K562 (cell line): Measurements from ENCODE around the gene VSIG4. TPM values are rescaled to one million over a fixed set of nuclear protein-coding genes. Genes with fewer than 3 reads are reported as not detected.

Source experiments
- ATAC-seq: fragments of 200-7000 bp; cut with Tn5 transposase; 3 replicates; pipeline ENCODE4 v1.9.1; 2020; ENCODE audit warnings: moderate library complexity
- BruUV-seq: library from RNA; stranded (reverse); fragments of 400-500 nt; replicated peaks from 2 replicates; lab custom pipeline; 2021; lab: Mats Ljungman, UMichigan
- CTCF ChIA-PET: fragments of 300-600 bp; formaldehyde crosslinking; extraction: SDS; loops from one replicate; lab custom pipeline; 2021; ENCODE audit warnings: low intra/inter-chr PET ratio; lab: Yijun Ruan, JAX
- POLR2A ChIA-PET: fragments of 300-600, 350-650 bp; sonication (Branson Sonifier 250); formaldehyde crosslinking; extraction: SDS; loops from one replicate; lab custom pipeline; 2021; ENCODE audit warnings: antibody characterized with exemption, inconsistent platforms; lab: Yijun Ruan, JAX
- DNase-seq, 4 experiments: peaks; one replicate each; pipeline versions ENCODE4 v3.0.0 to v3.0.0-alpha.2; 2011 to 2018; ENCODE audit warnings: low spot score in 3 of 4, mixed read lengths in 3 of 4; ENCODE audit errors: extremely low read depth in 1 of 4
- FAIRE-seq: peaks from 2 replicates; lab custom pipeline; 2011; peaks lifted over from hg19 to GRCh38; lab: Jason Lieb, UNC
- H2AFZ ChIP-seq: 2 replicates; pipeline ENCODE4 v1.6.0; 2011; ENCODE audit warnings: low read depth, low read length, control low read depth, inconsistent platforms
- H3K27ac ChIP-seq: fragments of 200-600 bp; 3 replicates; pipeline ENCODE4 v1.8.0; 2011; ENCODE audit warnings: low read depth, mild to moderate bottlenecking, control low read depth, inconsistent platforms, low read length, moderate library complexity, mixed read lengths; ENCODE audit errors: extremely low read depth
- H3K27me3 ChIP-seq, 2 experiments: fragments of 300-600 bp in 1 of 2; 2 replicates in 1 of 2; 3 replicates in 1 of 2; pipeline versions ENCODE4 v1.6.0 to v1.8.0; 2011; ENCODE audit warnings: inconsistent platforms in 2 of 2, low read length in 2 of 2, mild to moderate bottlenecking in 1 of 2, mixed read lengths in 1 of 2, moderate library complexity in 1 of 2; ENCODE audit not compliant: control insufficient read depth in 2 of 2, insufficient read depth in 2 of 2
- H3K36me3 ChIP-seq: fragments of 300-600 bp; 3 replicates; pipeline ENCODE4 v1.8.0; 2011; ENCODE audit warnings: mild to moderate bottlenecking, low read length, inconsistent platforms; ENCODE audit not compliant: control insufficient read depth, insufficient read depth
- H3K4me1 ChIP-seq, 2 experiments: fragments of 200-600 bp in 1 of 2; replicated peaks in 1 of 2; 2 replicates in 1 of 2; 3 replicates in 1 of 2; pipeline versions ENCODE4 v1.5.1 to v1.8.0; 2011; ENCODE audit warnings: inconsistent platforms in 2 of 2, low read length in 2 of 2, mild to moderate bottlenecking in 1 of 2, mixed read lengths in 1 of 2, moderate library complexity in 1 of 2; ENCODE audit not compliant: control insufficient read depth in 2 of 2, insufficient read depth in 2 of 2
- H3K4me2 ChIP-seq: 2 replicates; pipeline ENCODE4 v1.6.1; 2011; ENCODE audit warnings: low read length, control low read depth, inconsistent platforms, mixed read lengths; ENCODE audit not compliant: insufficient read depth
- H3K4me3 ChIP-seq: fragments of 200-600 bp; sonication (generic), shearing (Covaris generic); 2 replicates; pipeline ENCODE4 v1.5.1; 2016; ENCODE audit warnings: control low read depth, inconsistent platforms
- H3K79me2 ChIP-seq: fragments of 200-600 bp; 3 replicates; pipeline ENCODE4 v1.8.0; 2011; ENCODE audit warnings: low read length, inconsistent platforms; ENCODE audit not compliant: control insufficient read depth, insufficient read depth
- H3K9ac ChIP-seq, 2 experiments: 2 replicates each; pipeline versions ENCODE4 v1.6.0 to v1.6.1; 2011; ENCODE audit warnings: low read depth in 2 of 2, low read length in 2 of 2, control low read depth in 1 of 2, inconsistent platforms in 1 of 2, mild to moderate bottlenecking in 1 of 2, mixed read lengths in 1 of 2; ENCODE audit not compliant: insufficient read depth in 1 of 2
- H3K9me1 ChIP-seq: one replicate; pipeline ENCODE4 v1.6.0; 2011; ENCODE audit warnings: inconsistent platforms, mild to moderate bottlenecking, low read length, moderate library complexity; ENCODE audit not compliant: control insufficient read depth, insufficient read depth
- H3K9me3 ChIP-seq: replicated peaks from 2 replicates; pipeline ENCODE4 v1.5.1; 2011; ENCODE audit warnings: low read depth, low read length, inconsistent platforms; ENCODE audit not compliant: control insufficient read depth, insufficient read depth
- H4K20me1 ChIP-seq: replicated peaks from 2 replicates; pipeline ENCODE4 v1.6.1; 2011; ENCODE audit warnings: low read length, inconsistent platforms, mixed read lengths; ENCODE audit not compliant: control insufficient read depth, insufficient read depth
- ATF7 ChIP-seq: fragments of 450-650 bp; IDR thresholded peaks from 2 replicates; pipeline ENCODE4 v1.7.1; 2014; ENCODE audit warnings: mild to moderate bottlenecking, moderate library complexity
- EHMT2 ChIP-seq: fragments of 450-650 bp; IDR thresholded peaks from 2 replicates; pipeline ENCODE4 v1.6.1; 2018; ENCODE audit warnings: antibody characterized with exemption
- ELK3 ChIP-seq: fragments of 450-650 bp; formaldehyde crosslinking; IDR thresholded peaks from 2 replicates; pipeline ENCODE4 v1.4.0; 2020; ENCODE audit warnings: mild to moderate bottlenecking
- HNRNPK ChIP-seq: fragments of 200-400 bp; formaldehyde crosslinking; IDR thresholded peaks from one replicate; pipeline ENCODE4 v1.6.1; 2018; ENCODE audit warnings: mild to moderate bottlenecking, low read depth, low read length; ENCODE audit not compliant: poor library complexity, severe bottlenecking
- OTX1 ChIP-seq: fragments of 450-650 bp; formaldehyde crosslinking; IDR thresholded peaks from 2 replicates; pipeline ENCODE4 v1.4.0; 2022; ENCODE audit warnings: mild to moderate bottlenecking
- PCBP1 ChIP-seq: fragments of 200-400 bp; formaldehyde crosslinking; IDR thresholded peaks from 2 replicates; pipeline ENCODE4 v1.6.1; 2018; ENCODE audit warnings: mild to moderate bottlenecking, low read depth, low read length; ENCODE audit not compliant: poor library complexity, severe bottlenecking
- PHF8 ChIP-seq: fragments of 200-600 bp; sonication (generic); IDR thresholded peaks from 2 replicates; pipeline ENCODE4 v1.6.1; 2012; ENCODE audit warnings: mixed run types, mild to moderate bottlenecking, inconsistent platforms, low read length, moderate library complexity, borderline replicate concordance
- SMARCA5 ChIP-seq: fragments of 450-650 bp; IDR thresholded peaks from 2 replicates; pipeline ENCODE4 v1.6.1; 2016
- ZNF507 ChIP-seq: conservative IDR thresholded peaks from 2 replicates; pipeline ENCODE4 v1.6.1; 2017; ENCODE audit warnings: missing genetic modification characterization, missing compliant biosample characterization
- WGBS: fragments of 100-300 bp; shearing (Covaris generic); methylation state at CpG from one replicate; pipeline ENCODE4 v1.1.6; 2016; ENCODE audit warnings: low coverage, mixed read lengths; ENCODE audit not compliant: insufficient coverage; ENCODE audit errors: missing lambda C conversion rate; 5-methylcytosine and 5-hydroxymethylcytosine counted together
- in situ Hi-C: fragments of 300-500 bp; cut with MboI; formaldehyde crosslinking; loops from 4 replicates; pipeline ENCODE4 v1.15.0; 2018; ENCODE audit warnings: inconsistent platforms, mixed read lengths
- intact Hi-C: fragments of 100-400 bp; cut with micrococcal nuclease; formaldehyde crosslinking; loops from 2 replicates; pipeline ENCODE4 v1.14.2; 2022
- polyA plus RNA-seq, 8 experiments: library from polyadenylated mRNA; depleted of rRNA in 4 of 8; stranded (reverse) in 5 of 8; unstranded in 3 of 8; fragments of >200 nt; fragmentation: Nextera tagmentation in 2 of 8; fragmentation: Illumina TruSeq in 1 of 8; extraction: Ambion mirVana in 2 of 8; extraction: Trizol in 1 of 8; gene quantifications; 2 replicates each; pipeline versions ENCODE4 v1.2.1 to v1.2.3, GENCODE V29; 2011 to 2014; ENCODE audit warnings: inconsistent platforms in 1 of 8, missing spikeins in 1 of 8
- total RNA-seq, 7 experiments: library from RNA; depleted of rRNA in 6 of 7; stranded (reverse); fragments of >200 nt in 6 of 7; fragmentation: Illumina TruSeq in 2 of 7; extraction: Trizol in 2 of 7; gene quantifications; 2 replicates each; pipeline versions ENCODE4 v1.2.1 to v1.2.3, GENCODE V29; 2011 to 2021; ENCODE audit warnings: low replicate concordance in 1 of 7
- TF ChIP-seq, protein P1 (sequence below): fragments of 450-650 bp; IDR thresholded peaks from 2 replicates; pipeline ENCODE4 v1.6.1; 2016; ENCODE audit warnings: mild to moderate bottlenecking, moderate library complexity

VSIG4 gene
- total and polyA plus RNA-seq, 9 of the 15 experiments (the other 6 are each of a cell fraction or from before 2014, with no cell fraction given): 0.22 to 1.6 (median 0.46) TPM; not detected in 1

- TF ChIP-seq ATF7 (no peak), PCBP1 (peak; percentile 79), ZNF507 (tag) (no peak), PHF8 (no peak), EHMT2 (no peak), OTX1 (CRISPR knock-in tag) (no peak), ELK3 (no peak), HNRNPK (peak; percentile 29), SMARCA5 (no peak)
- TF ChIP-seq, protein P1, sequence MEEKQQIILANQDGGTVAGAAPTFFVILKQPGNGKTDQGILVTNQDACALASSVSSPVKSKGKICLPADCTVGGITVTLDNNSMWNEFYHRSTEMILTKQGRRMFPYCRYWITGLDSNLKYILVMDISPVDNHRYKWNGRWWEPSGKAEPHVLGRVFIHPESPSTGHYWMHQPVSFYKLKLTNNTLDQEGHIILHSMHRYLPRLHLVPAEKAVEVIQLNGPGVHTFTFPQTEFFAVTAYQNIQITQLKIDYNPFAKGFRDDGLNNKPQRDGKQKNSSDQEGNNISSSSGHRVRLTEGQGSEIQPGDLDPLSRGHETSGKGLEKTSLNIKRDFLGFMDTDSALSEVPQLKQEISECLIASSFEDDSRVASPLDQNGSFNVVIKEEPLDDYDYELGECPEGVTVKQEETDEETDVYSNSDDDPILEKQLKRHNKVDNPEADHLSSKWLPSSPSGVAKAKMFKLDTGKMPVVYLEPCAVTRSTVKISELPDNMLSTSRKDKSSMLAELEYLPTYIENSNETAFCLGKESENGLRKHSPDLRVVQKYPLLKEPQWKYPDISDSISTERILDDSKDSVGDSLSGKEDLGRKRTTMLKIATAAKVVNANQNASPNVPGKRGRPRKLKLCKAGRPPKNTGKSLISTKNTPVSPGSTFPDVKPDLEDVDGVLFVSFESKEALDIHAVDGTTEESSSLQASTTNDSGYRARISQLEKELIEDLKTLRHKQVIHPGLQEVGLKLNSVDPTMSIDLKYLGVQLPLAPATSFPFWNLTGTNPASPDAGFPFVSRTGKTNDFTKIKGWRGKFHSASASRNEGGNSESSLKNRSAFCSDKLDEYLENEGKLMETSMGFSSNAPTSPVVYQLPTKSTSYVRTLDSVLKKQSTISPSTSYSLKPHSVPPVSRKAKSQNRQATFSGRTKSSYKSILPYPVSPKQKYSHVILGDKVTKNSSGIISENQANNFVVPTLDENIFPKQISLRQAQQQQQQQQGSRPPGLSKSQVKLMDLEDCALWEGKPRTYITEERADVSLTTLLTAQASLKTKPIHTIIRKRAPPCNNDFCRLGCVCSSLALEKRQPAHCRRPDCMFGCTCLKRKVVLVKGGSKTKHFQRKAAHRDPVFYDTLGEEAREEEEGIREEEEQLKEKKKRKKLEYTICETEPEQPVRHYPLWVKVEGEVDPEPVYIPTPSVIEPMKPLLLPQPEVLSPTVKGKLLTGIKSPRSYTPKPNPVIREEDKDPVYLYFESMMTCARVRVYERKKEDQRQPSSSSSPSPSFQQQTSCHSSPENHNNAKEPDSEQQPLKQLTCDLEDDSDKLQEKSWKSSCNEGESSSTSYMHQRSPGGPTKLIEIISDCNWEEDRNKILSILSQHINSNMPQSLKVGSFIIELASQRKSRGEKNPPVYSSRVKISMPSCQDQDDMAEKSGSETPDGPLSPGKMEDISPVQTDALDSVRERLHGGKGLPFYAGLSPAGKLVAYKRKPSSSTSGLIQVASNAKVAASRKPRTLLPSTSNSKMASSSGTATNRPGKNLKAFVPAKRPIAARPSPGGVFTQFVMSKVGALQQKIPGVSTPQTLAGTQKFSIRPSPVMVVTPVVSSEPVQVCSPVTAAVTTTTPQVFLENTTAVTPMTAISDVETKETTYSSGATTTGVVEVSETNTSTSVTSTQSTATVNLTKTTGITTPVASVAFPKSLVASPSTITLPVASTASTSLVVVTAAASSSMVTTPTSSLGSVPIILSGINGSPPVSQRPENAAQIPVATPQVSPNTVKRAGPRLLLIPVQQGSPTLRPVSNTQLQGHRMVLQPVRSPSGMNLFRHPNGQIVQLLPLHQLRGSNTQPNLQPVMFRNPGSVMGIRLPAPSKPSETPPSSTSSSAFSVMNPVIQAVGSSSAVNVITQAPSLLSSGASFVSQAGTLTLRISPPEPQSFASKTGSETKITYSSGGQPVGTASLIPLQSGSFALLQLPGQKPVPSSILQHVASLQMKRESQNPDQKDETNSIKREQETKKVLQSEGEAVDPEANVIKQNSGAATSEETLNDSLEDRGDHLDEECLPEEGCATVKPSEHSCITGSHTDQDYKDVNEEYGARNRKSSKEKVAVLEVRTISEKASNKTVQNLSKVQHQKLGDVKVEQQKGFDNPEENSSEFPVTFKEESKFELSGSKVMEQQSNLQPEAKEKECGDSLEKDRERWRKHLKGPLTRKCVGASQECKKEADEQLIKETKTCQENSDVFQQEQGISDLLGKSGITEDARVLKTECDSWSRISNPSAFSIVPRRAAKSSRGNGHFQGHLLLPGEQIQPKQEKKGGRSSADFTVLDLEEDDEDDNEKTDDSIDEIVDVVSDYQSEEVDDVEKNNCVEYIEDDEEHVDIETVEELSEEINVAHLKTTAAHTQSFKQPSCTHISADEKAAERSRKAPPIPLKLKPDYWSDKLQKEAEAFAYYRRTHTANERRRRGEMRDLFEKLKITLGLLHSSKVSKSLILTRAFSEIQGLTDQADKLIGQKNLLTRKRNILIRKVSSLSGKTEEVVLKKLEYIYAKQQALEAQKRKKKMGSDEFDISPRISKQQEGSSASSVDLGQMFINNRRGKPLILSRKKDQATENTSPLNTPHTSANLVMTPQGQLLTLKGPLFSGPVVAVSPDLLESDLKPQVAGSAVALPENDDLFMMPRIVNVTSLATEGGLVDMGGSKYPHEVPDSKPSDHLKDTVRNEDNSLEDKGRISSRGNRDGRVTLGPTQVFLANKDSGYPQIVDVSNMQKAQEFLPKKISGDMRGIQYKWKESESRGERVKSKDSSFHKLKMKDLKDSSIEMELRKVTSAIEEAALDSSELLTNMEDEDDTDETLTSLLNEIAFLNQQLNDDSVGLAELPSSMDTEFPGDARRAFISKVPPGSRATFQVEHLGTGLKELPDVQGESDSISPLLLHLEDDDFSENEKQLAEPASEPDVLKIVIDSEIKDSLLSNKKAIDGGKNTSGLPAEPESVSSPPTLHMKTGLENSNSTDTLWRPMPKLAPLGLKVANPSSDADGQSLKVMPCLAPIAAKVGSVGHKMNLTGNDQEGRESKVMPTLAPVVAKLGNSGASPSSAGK: no peak
- Histone ChIP-seq H3K4me2 (no peak overlapping the region), H3K4me3 (no peak overlapping the region), H3K27ac (no peak overlapping the region), H2AFZ (no peak overlapping the region), H3K79me2 (no peaks in the 10 kb centered on the region), H3K36me3 (no peaks in the 10 kb centered on the region), H3K4me1 (peaks cover 0 to 5% of the 10 kb centered on the region in 2 experiments; a peak in 2 of 5 replicates), H3K27me3 (no peaks in the 10 kb centered on the region), H3K9me1 (no peaks in the 10 kb centered on the region), H3K9me3 (no peaks in the 10 kb centered on the region), H4K20me1 (no peaks in the 10 kb centered on the region), H3K9ac (no peak overlapping the region)
- ATAC-seq (no peak), DNase-seq (no peak), FAIRE-seq (no peak)
- CTCF ChIA-PET: no interaction called here
- no TSS peak for BruUV-seq
- WGBS: 55% methylated on average over 1 of the region's 1 CpG
- intact Hi-C loops: no loop called here
- POLR2A ChIA-PET: no interaction called here
- in situ Hi-C loops: no loop called here
These were observed 36.9 kb upstream of the VSIG4 start for GRCh38 chrX:66076801-66077200.
